ENCODE measurements around the gene UPF2. TPM values are rescaled to one million over a fixed set of nuclear protein-coding genes. Genes with fewer than 3 reads are reported as not detected.

Gene UPF2
- polyA plus RNA-seq, 1 donor from 2014 or later, result 14.3 TPM

- H4K20me1 ChIP-seq (ENCODE audit: insufficient read depth), result no peaks in the 10 kb centered on the region
- no peak overlapping the region for H3K9ac ChIP-seq (ENCODE audit: low read length)
- H3F3A ChIP-seq (ENCODE audit: insufficient read depth, low read length, poor library complexity, severe bottlenecking), result no peaks in the 10 kb centered on the region
- H3K27me3 ChIP-seq (ENCODE audit: insufficient read depth, low read depth, low read length), result no peaks in the 10 kb centered on the region
- H3K9me2 ChIP-seq (ENCODE audit: insufficient read depth, low read length), result no peaks in the 10 kb centered on the region
- no peaks in the 10 kb centered on the region for H3K36me3 ChIP-seq (ENCODE audit: insufficient read depth, low read length)
- H3K79me2 ChIP-seq (replicated peaks; ENCODE audit: insufficient read depth, low read length), result no peaks in the 10 kb centered on the region
- no peak overlapping the region for H3K27ac ChIP-seq (ENCODE audit: low read length)
- H3K4me3 ChIP-seq (ENCODE audit: low read length), result no peak overlapping the region
- no peaks in the 10 kb centered on the region for H3K9me3 ChIP-seq (ENCODE audit: low read length)
- H3K4me2 ChIP-seq (ENCODE audit: low read length), result no peak overlapping the region
- TF ChIP-seq REST (IDR thresholded peaks at IDR 0.05; ENCODE audit: borderline replicate concordance), result no peak
- no peak for TF ChIP-seq RAD21 (conservative IDR thresholded peaks at IDR 0.05)
- H2AFZ ChIP-seq (ENCODE audit: low read depth, low read length), result no peak overlapping the region
Measured at GRCh38 chr10:11882646-11883375, 159.8 kb downstream of the UPF2 start.

- no peaks in the 10 kb centered on the region for H3K79me2 ChIP-seq (replicated peaks; ENCODE audit: insufficient read depth, low read length)
- H4K20me1 ChIP-seq (ENCODE audit: insufficient read depth), result no peaks in the 10 kb centered on the region
- no peaks in the 10 kb centered on the region for H3F3A ChIP-seq (ENCODE audit: insufficient read depth, low read length, poor library complexity, severe bottlenecking)
- H3K9ac ChIP-seq (ENCODE audit: low read length), result no peak overlapping the region
- no peak overlapping the region for H3K4me3 ChIP-seq (ENCODE audit: low read length)
- H3K36me3 ChIP-seq (ENCODE audit: insufficient read depth, low read length), result no peaks in the 10 kb centered on the region
- no peaks in the 10 kb centered on the region for H3K9me3 ChIP-seq (ENCODE audit: low read length)
- TF ChIP-seq EP300 (conservative IDR thresholded peaks at IDR 0.05; ENCODE audit: poor library complexity, severe bottlenecking), result no peak
- TF ChIP-seq EZH2 (IDR thresholded peaks at IDR 0.05; ENCODE audit: borderline replicate concordance, insufficient read depth, low read length, poor library complexity, severe bottlenecking), result no peak
- no peak for TF ChIP-seq POLR2AphosphoS5 (IDR thresholded peaks at IDR 0.05)
- TF ChIP-seq RAD21 (conservative IDR thresholded peaks at IDR 0.05), result no peak
- TF ChIP-seq SMC3 (conservative IDR thresholded peaks at IDR 0.05; ENCODE audit: poor library complexity), result no peak
- TF ChIP-seq MXI1 (conservative IDR thresholded peaks at IDR 0.05; ENCODE audit: poor library complexity, severe bottlenecking), result no peak
- TF ChIP-seq REST (IDR thresholded peaks at IDR 0.05; ENCODE audit: borderline replicate concordance), result no peak
- no peak for TF ChIP-seq TAF1 (IDR thresholded peaks at IDR 0.05; ENCODE audit: low read depth)
- TF ChIP-seq CTCF (IDR thresholded peaks at IDR 0.05; ENCODE audit: poor library complexity, severe bottlenecking), result no peak
- H3K4me2 ChIP-seq (ENCODE audit: low read length), result no peak overlapping the region
- H3K27ac ChIP-seq (ENCODE audit: low read length), result no peak overlapping the region
- no peak overlapping the region for H2AFZ ChIP-seq (ENCODE audit: low read depth, low read length)
- H3K27me3 ChIP-seq (ENCODE audit: insufficient read depth, low read depth, low read length), result no peaks in the 10 kb centered on the region
- H3K9me2 ChIP-seq (ENCODE audit: insufficient read depth, low read length), result no peaks in the 10 kb centered on the region
Measured at GRCh38 chr10:11881477-11882417, 160.9 kb downstream of the UPF2 start.
